ENCODE data around the gene MOCS3.

The MOCS3 gene

DNA sequence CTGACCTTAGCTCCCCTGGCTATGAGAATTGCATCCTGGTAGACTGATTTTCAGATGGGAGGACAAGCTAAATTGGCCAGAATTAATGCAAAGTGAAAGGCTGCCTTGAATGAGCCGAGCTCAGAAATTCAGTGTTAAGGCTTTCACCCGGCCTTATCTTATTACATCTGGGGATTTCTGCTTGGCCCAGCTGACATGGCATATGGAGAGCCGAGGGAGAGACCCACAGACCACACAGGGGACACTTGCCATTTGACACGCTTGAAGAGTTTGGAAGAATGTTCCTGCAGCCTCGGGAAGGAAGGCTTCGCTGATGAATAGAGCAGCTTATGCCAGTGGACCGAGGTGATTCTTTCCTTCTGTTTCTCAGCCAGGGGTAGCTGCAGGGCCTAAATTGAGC, 9.0 kb downstream of the MOCS3 start:
- DNase-seq (no peak), ATAC-seq (ENCODE audit: insufficient read depth, low read depth) (no peak)
- Histone ChIP-seq H3K9me3 (ENCODE audit: insufficient read depth, low read length, severe bottlenecking) (no peaks in the 10 kb centered on the region), H3K4me3 (ENCODE audit: low read depth in 1 of 2, low read length in 2 of 2) (no peak overlapping the region), H3K36me3 (ENCODE audit: insufficient read depth, low read length) (no peaks in the 10 kb centered on the region), H3K79me2 (ENCODE audit: insufficient read depth, low read length) (no peaks in the 10 kb centered on the region), H3K27me3 (ENCODE audit: insufficient read depth, low read length, poor library complexity) (peaks cover 8% of the 10 kb centered on the region), H3K4me1 (ENCODE audit: insufficient read depth, low read length) (no peaks in the 10 kb centered on the region), H3K9ac (ENCODE audit: low read depth, low read length) (no peak overlapping the region), H4K20me1 (ENCODE audit: insufficient read depth, low read length) (no peaks in the 10 kb centered on the region), H3K4me2 (ENCODE audit: insufficient read depth, low read length) (no peak overlapping the region), H3K27ac (ENCODE audit: low read length) (no peak overlapping the region), H2AFZ (ENCODE audit: low read depth, low read length) (no peak overlapping the region)
- TF ChIP-seq EZH2 (IDR thresholded peaks at IDR 0.05; ENCODE audit: borderline replicate concordance, low read depth, low read length, severe bottlenecking) = no peak
- TF ChIP-seq, protein P1, sequence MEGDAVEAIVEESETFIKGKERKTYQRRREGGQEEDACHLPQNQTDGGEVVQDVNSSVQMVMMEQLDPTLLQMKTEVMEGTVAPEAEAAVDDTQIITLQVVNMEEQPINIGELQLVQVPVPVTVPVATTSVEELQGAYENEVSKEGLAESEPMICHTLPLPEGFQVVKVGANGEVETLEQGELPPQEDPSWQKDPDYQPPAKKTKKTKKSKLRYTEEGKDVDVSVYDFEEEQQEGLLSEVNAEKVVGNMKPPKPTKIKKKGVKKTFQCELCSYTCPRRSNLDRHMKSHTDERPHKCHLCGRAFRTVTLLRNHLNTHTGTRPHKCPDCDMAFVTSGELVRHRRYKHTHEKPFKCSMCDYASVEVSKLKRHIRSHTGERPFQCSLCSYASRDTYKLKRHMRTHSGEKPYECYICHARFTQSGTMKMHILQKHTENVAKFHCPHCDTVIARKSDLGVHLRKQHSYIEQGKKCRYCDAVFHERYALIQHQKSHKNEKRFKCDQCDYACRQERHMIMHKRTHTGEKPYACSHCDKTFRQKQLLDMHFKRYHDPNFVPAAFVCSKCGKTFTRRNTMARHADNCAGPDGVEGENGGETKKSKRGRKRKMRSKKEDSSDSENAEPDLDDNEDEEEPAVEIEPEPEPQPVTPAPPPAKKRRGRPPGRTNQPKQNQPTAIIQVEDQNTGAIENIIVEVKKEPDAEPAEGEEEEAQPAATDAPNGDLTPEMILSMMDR (IDR thresholded peaks at IDR 0.05; ENCODE audit: borderline replicate concordance, extremely low read depth, low read length, poor library complexity, severe bottlenecking) = no peak

DNA sequence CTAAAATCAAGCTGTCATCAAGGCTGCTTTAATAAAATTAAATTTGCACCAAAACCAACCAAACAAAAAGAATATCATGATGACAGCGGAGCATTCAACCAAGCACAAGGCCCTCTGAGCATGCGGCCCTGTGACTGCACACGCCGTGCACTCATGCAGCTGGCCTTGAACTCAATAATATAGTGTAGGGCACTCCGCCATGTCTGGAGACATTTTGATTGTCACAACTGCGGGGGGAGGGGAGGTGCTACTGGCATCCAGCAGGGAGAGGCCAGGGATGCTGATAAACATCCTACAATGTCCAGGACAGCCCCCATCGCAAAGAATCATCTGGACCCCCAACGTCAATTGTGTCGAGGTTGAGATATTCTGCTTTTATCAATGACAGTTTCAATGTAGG, 9.7 kb downstream of the MOCS3 start:
- Histone ChIP-seq H3K27me3 (ENCODE audit: insufficient read depth, low read length, poor library complexity) (peaks cover 13% of the 10 kb centered on the region), H3K4me3 (ENCODE audit: low read depth in 1 of 2, low read length in 2 of 2) (no peak overlapping the region), H3K9me3 (ENCODE audit: insufficient read depth, low read length, severe bottlenecking) (no peaks in the 10 kb centered on the region), H2AFZ (ENCODE audit: low read depth, low read length) (no peak overlapping the region), H3K4me2 (ENCODE audit: insufficient read depth, low read length) (no peak overlapping the region), H3K4me1 (ENCODE audit: insufficient read depth, low read length) (no peaks in the 10 kb centered on the region), H3K9ac (ENCODE audit: low read depth, low read length) (no peak overlapping the region), H3K27ac (ENCODE audit: low read length) (no peak overlapping the region), H3K79me2 (ENCODE audit: insufficient read depth, low read length) (no peaks in the 10 kb centered on the region), H3K36me3 (ENCODE audit: insufficient read depth, low read length) (no peaks in the 10 kb centered on the region), H4K20me1 (ENCODE audit: insufficient read depth, low read length) (no peaks in the 10 kb centered on the region)
- ATAC-seq (ENCODE audit: insufficient read depth, low read depth) = no peak
- DNase-seq = no peak
- TF ChIP-seq, protein P1 (IDR thresholded peaks at IDR 0.05; ENCODE audit: borderline replicate concordance, extremely low read depth, low read length, poor library complexity, severe bottlenecking) = no peak
- TF ChIP-seq EZH2 (IDR thresholded peaks at IDR 0.05; ENCODE audit: borderline replicate concordance, low read depth, low read length, severe bottlenecking) = no peak

DNA sequence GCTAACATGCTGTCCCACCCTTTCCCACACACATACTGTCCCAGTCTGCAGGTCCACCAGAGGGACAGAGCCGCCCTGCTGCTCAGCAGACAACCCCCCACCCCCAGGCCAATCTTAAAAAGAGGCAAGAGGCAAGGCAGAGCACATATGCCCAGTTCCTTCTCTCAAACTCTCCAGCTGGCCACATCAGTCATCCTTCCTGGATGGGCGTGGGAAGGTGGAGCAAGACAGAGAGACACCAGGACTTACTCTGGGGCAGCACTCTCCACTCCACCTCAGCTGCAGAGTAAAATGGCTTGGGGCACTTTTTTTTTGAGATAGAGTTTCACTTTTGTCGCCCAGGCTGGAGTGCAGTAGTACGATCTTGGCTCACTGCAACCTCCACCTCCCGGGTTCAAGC, 10.8 kb downstream of the MOCS3 start:
- H3K79me2 ChIP-seq (ENCODE audit: insufficient read depth, low read length) = no peaks in the 10 kb centered on the region
- H2AFZ ChIP-seq (ENCODE audit: low read depth, low read length) = no peak overlapping the region
- no peaks in the 10 kb centered on the region for H4K20me1 ChIP-seq (ENCODE audit: insufficient read depth, low read length)
- H3K4me1 ChIP-seq (ENCODE audit: insufficient read depth, low read length) = no peaks in the 10 kb centered on the region
- TF ChIP-seq, protein P1 (IDR thresholded peaks at IDR 0.05; ENCODE audit: borderline replicate concordance, extremely low read depth, low read length, poor library complexity, severe bottlenecking) = no peak
- no peak for TF ChIP-seq EZH2 (IDR thresholded peaks at IDR 0.05; ENCODE audit: borderline replicate concordance, low read depth, low read length, severe bottlenecking)
- DNase-seq (no peak), ATAC-seq (ENCODE audit: insufficient read depth, low read depth) (no peak)
- no peak overlapping the region for H3K9ac ChIP-seq (ENCODE audit: low read depth, low read length)
- H3K27ac ChIP-seq (ENCODE audit: low read length) = no peak overlapping the region
- H3K27me3 ChIP-seq (ENCODE audit: insufficient read depth, low read length, poor library complexity) = peaks cover 13% of the 10 kb centered on the region
- H3K9me3 ChIP-seq (ENCODE audit: insufficient read depth, low read length, severe bottlenecking) = no peaks in the 10 kb centered on the region
- H3K4me3 ChIP-seq (ENCODE audit: low read depth in 1 of 2, low read length in 2 of 2) = no peak overlapping the region
- H3K36me3 ChIP-seq (ENCODE audit: insufficient read depth, low read length) = no peaks in the 10 kb centered on the region
- no peak overlapping the region for H3K4me2 ChIP-seq (ENCODE audit: insufficient read depth, low read length)

DNA sequence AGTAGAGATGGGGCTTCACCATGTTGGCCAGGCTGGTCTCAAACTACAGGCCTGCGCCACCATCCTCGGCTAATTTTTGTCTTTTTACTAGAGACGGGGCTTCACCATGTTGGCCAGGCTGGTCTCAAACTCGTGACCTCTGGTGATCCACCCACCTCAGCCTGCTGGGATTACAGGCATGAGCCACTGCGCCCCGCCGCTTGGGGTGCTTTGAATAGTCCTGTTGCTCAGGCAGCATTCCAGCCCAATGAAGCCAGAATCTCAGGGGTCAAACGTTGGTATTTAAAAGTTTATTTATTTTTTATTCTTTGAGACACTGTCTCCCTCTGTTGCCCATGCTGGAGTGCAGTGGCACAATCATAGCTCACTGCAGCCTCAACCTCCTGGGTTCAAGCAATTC, 11.3 kb downstream of the MOCS3 start:
- Histone ChIP-seq H3K27ac (ENCODE audit: low read length) (no peak overlapping the region), H3K79me2 (ENCODE audit: insufficient read depth, low read length) (no peaks in the 10 kb centered on the region), H4K20me1 (ENCODE audit: insufficient read depth, low read length) (no peaks in the 10 kb centered on the region), H3K9ac (ENCODE audit: low read depth, low read length) (no peak overlapping the region), H3K4me3 (ENCODE audit: low read depth in 1 of 2, low read length in 2 of 2) (no peak overlapping the region), H2AFZ (ENCODE audit: low read depth, low read length) (no peak overlapping the region), H3K9me3 (ENCODE audit: insufficient read depth, low read length, severe bottlenecking) (no peaks in the 10 kb centered on the region), H3K36me3 (ENCODE audit: insufficient read depth, low read length) (no peaks in the 10 kb centered on the region), H3K27me3 (ENCODE audit: insufficient read depth, low read length, poor library complexity) (peaks cover 13% of the 10 kb centered on the region), H3K4me1 (ENCODE audit: insufficient read depth, low read length) (no peaks in the 10 kb centered on the region), H3K4me2 (ENCODE audit: insufficient read depth, low read length) (no peak overlapping the region)
- DNase-seq = no peak
- no peak for ATAC-seq (ENCODE audit: insufficient read depth, low read depth)
- no peak for TF ChIP-seq EZH2 (IDR thresholded peaks at IDR 0.05; ENCODE audit: borderline replicate concordance, low read depth, low read length, severe bottlenecking)
- TF ChIP-seq, protein P1 (IDR thresholded peaks at IDR 0.05; ENCODE audit: borderline replicate concordance, extremely low read depth, low read length, poor library complexity, severe bottlenecking) = no peak

Measured in DND-41 (cell line).